SK-N-SH treated with all-trans-retinoic acid at 6 μM for 48 hours (cell line): Measurements from ENCODE around the gene OR2T29.
"Not testable (repeated sequence)": the region's sequence is repeated elsewhere in the genome, so short reads cannot be mapped to it uniquely, and the experiment has no call there.

ENCODE experiments used
- ATAC-seq: fragments of 200-7000 bp; cut with Tn5 transposase; 3 replicates; pipeline ENCODE4 v1.9.1; 2020; ENCODE audit warnings: mild to moderate bottlenecking, moderate library complexity
- ARNTL ChIP-seq: fragments of 450-650 bp; formaldehyde crosslinking; IDR thresholded peaks from 2 replicates; pipeline ENCODE4 v1.5.0; 2020; ENCODE audit warnings: low read depth, mild to moderate bottlenecking, moderate library complexity, borderline replicate concordance
- CSDC2 ChIP-seq: fragments of 250-450 bp; sonication (Bioruptor Pico); IDR thresholded peaks from 2 replicates; pipeline ENCODE4 v1.5.0; 2020; ENCODE audit warnings: mild to moderate bottlenecking, moderate library complexity
- CSRNP3 ChIP-seq: fragments of 250-450 bp; sonication (Bioruptor Pico); IDR thresholded peaks from 2 replicates; pipeline ENCODE4 v1.5.1; 2021; ENCODE audit warnings: mild to moderate bottlenecking, moderate library complexity
- ESRRG ChIP-seq: fragments of 250-450 bp; sonication (Bioruptor Pico); IDR thresholded peaks from 2 replicates; pipeline ENCODE4 v1.6.1; 2021; ENCODE audit warnings: mild to moderate bottlenecking
- GLIS3 ChIP-seq: fragments of 250-450 bp; sonication (Bioruptor Pico); IDR thresholded peaks from 2 replicates; pipeline ENCODE4 v1.5.0; 2020; ENCODE audit warnings: mild to moderate bottlenecking, moderate library complexity
- ISL1 ChIP-seq: fragments of 250-450 bp; sonication (Bioruptor Pico); IDR thresholded peaks from 2 replicates; pipeline ENCODE4 v2.1.2; 2022; ENCODE audit warnings: mild to moderate bottlenecking, moderate library complexity
- POU6F1 ChIP-seq: fragments of 250-450 bp; sonication (Bioruptor Pico); IDR thresholded peaks from 2 replicates; pipeline ENCODE4 v1.8.0; 2021; ENCODE audit warnings: low read depth, mild to moderate bottlenecking, moderate library complexity, borderline replicate concordance
- PPARA ChIP-seq: fragments of 250-450 bp; sonication (Bioruptor Pico); IDR thresholded peaks from 2 replicates; pipeline ENCODE4 v1.5.0; 2020; ENCODE audit warnings: mild to moderate bottlenecking, borderline replicate concordance
- RARB ChIP-seq: fragments of 250-450 bp; sonication (Bioruptor Pico); IDR thresholded peaks from 2 replicates; pipeline ENCODE4 v1.8.0; 2021; ENCODE audit warnings: mild to moderate bottlenecking, moderate library complexity
- SNAI2 ChIP-seq: fragments of 250-450 bp; sonication (Bioruptor Pico); IDR thresholded peaks from 2 replicates; pipeline ENCODE4 v1.5.0; 2020; ENCODE audit warnings: mild to moderate bottlenecking, moderate library complexity
- TCF4 ChIP-seq: fragments of 250-450 bp; sonication (Bioruptor Pico); IDR thresholded peaks from 2 replicates; pipeline ENCODE4 v1.8.0; 2021; ENCODE audit warnings: mild to moderate bottlenecking, moderate library complexity, borderline replicate concordance
- TOX ChIP-seq: fragments of 250-450 bp; sonication (Bioruptor Pico); IDR thresholded peaks from 2 replicates; pipeline ENCODE4 v1.8.0; 2021; ENCODE audit warnings: mild to moderate bottlenecking, moderate library complexity, borderline replicate concordance
- ZC3H10 ChIP-seq: fragments of 250-450 bp; sonication (Bioruptor Pico); IDR thresholded peaks from 2 replicates; pipeline ENCODE4 v1.5.1; 2021; ENCODE audit warnings: mild to moderate bottlenecking, moderate library complexity
- ZNF565 ChIP-seq: fragments of 450-650 bp; formaldehyde crosslinking; conservative IDR thresholded peaks from 2 replicates; pipeline ENCODE4 v1.5.0; 2020; ENCODE audit warnings: low read depth, mild to moderate bottlenecking, moderate library complexity
- ZNF70 ChIP-seq: fragments of 450-650 bp; formaldehyde crosslinking; IDR thresholded peaks from 2 replicates; pipeline ENCODE4 v1.5.0; 2020; ENCODE audit warnings: mild to moderate bottlenecking, moderate library complexity
- ZNF8 ChIP-seq: fragments of 450-650 bp; formaldehyde crosslinking; IDR thresholded peaks from 2 replicates; pipeline ENCODE4 v1.5.0; 2020; ENCODE audit warnings: mild to moderate bottlenecking, moderate library complexity
- TF ChIP-seq, protein P1 (sequence below): fragments of 250-450 bp; sonication (Bioruptor Pico); IDR thresholded peaks from 2 replicates; pipeline ENCODE4 v1.8.0; 2020; ENCODE audit warnings: mild to moderate bottlenecking, moderate library complexity, borderline replicate concordance
- TF ChIP-seq, protein P2 (sequence below): fragments of 250-450 bp; sonication (Bioruptor Pico); IDR thresholded peaks from 2 replicates; pipeline ENCODE4 v1.5.0; 2020; ENCODE audit warnings: mild to moderate bottlenecking, moderate library complexity
- TF ChIP-seq, protein P3 (sequence below): fragments of 250-450 bp; sonication (Bioruptor Pico); IDR thresholded peaks from 2 replicates; pipeline ENCODE4 v1.5.1; 2020; ENCODE audit warnings: low read depth, mild to moderate bottlenecking, moderate library complexity

The OR2T29 gene

DNA sequence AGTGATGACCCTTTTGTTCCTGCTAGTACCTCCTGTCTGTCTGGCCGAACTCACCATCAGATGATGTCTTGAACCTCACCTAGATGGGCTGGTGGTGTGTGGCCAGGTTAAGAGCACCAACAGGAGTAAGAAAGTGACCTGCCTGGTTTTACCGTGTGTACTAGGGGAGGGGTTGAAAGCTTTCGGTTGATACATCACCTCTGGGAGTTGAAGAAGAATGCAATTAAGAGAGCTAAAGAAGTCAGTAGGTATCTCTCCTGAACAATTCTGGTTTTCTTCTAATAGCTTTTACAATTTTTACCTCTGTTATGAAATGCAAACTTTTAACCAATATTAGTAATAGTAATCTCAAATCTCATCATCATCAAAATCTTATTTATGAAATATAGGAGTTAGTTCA, at the start of gene OR2T29:
Gene OR2T29 (minus strand): TSS at position 101 of the 400 bp plus-strand sequence. CDS start 3,281 bp downstream, outside the sequence.
- ATAC-seq, result not testable (repeated sequence)

DNA sequence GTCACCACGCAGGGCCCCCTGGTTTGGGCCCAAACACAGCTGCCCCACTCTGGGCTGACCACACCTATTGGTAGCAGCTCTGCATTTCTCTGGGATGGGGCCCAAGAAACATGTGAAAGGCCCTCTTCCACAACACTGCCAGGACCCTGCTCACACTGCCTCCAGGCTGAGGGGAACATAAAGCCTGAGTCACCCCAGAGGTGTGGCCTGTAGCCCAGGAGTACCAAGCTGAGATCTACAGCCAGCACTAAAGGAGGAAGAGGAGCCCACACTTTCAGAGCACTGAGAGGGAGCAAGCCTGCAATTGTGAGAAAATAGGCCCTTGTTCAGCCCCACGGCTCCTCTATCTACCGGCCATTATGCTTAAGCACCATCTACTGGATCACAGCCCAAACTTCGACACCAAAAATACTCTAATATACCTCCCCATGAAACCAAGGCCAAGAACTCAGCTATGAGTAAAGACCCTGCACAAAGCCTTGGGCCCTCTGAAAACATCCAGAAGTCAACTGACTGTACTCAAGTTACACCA, 49.4 kb upstream of the OR2T29 start:
- no peak for ATAC-seq
- no peak for TF ChIP-seq GLIS3 (CRISPR knock-in tag)
- no peak for TF ChIP-seq ZNF70 (CRISPR knock-in tag)
- no peak for TF ChIP-seq ZC3H10 (CRISPR knock-in tag)
- TF ChIP-seq SNAI2 (CRISPR knock-in tag), result no peak
- TF ChIP-seq, protein P1, sequence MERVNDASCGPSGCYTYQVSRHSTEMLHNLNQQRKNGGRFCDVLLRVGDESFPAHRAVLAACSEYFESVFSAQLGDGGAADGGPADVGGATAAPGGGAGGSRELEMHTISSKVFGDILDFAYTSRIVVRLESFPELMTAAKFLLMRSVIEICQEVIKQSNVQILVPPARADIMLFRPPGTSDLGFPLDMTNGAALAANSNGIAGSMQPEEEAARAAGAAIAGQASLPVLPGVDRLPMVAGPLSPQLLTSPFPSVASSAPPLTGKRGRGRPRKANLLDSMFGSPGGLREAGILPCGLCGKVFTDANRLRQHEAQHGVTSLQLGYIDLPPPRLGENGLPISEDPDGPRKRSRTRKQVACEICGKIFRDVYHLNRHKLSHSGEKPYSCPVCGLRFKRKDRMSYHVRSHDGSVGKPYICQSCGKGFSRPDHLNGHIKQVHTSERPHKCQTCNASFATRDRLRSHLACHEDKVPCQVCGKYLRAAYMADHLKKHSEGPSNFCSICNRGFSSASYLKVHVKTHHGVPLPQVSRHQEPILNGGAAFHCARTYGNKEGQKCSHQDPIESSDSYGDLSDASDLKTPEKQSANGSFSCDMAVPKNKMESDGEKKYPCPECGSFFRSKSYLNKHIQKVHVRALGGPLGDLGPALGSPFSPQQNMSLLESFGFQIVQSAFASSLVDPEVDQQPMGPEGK (CRISPR knock-in tag), result no peak
- no peak for TF ChIP-seq POU6F1 (CRISPR knock-in tag)

GRCh38 chr1:248610301-248610700, 47.7 kb upstream of the OR2T29 start:
- no peak for ATAC-seq
- TF ChIP-seq TCF4 (CRISPR knock-in tag), result no peak
- TF ChIP-seq ZC3H10 (CRISPR knock-in tag), result no peak
- TF ChIP-seq ZNF70 (CRISPR knock-in tag), result no peak
- no peak for TF ChIP-seq ESRRG (CRISPR knock-in tag)
- no peak for TF ChIP-seq RARB (CRISPR knock-in tag)
- no peak for TF ChIP-seq ARNTL
- TF ChIP-seq PPARA (CRISPR knock-in tag), result no peak
- TF ChIP-seq CSRNP3 (CRISPR knock-in tag), result no peak

DNA sequence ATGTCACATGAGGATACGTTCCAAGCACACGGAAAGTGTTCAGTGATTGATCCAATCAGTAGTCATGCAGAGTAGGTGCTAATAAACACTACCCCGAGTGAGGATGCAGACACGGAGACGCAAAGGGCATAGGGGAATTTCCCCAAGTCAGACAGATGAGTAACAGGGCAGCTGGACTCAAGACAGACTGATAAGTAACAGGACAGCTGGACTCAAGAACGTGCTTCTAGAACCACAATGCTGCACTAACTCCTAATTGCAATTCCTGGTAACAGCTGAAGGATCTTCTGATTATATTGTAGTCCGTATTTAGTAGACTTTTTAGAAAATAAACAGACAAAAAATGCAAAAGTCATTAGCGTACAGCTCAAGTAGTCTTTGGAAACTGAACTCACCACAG, 36.8 kb upstream of the OR2T29 start:
- TF ChIP-seq ZNF565 (CRISPR knock-in tag) (no peak), RARB (CRISPR knock-in tag) (no peak), CSDC2 (CRISPR knock-in tag) (no peak), ZC3H10 (CRISPR knock-in tag) (no peak)
- TF ChIP-seq, protein P2, sequence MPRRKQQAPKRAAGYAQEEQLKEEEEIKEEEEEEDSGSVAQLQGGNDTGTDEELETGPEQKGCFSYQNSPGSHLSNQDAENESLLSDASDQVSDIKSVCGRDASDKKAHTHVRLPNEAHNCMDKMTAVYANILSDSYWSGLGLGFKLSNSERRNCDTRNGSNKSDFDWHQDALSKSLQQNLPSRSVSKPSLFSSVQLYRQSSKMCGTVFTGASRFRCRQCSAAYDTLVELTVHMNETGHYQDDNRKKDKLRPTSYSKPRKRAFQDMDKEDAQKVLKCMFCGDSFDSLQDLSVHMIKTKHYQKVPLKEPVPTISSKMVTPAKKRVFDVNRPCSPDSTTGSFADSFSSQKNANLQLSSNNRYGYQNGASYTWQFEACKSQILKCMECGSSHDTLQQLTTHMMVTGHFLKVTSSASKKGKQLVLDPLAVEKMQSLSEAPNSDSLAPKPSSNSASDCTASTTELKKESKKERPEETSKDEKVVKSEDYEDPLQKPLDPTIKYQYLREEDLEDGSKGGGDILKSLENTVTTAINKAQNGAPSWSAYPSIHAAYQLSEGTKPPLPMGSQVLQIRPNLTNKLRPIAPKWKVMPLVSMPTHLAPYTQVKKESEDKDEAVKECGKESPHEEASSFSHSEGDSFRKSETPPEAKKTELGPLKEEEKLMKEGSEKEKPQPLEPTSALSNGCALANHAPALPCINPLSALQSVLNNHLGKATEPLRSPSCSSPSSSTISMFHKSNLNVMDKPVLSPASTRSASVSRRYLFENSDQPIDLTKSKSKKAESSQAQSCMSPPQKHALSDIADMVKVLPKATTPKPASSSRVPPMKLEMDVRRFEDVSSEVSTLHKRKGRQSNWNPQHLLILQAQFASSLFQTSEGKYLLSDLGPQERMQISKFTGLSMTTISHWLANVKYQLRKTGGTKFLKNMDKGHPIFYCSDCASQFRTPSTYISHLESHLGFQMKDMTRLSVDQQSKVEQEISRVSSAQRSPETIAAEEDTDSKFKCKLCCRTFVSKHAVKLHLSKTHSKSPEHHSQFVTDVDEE (CRISPR knock-in tag), result no peak
- ATAC-seq, result no peak

DNA sequence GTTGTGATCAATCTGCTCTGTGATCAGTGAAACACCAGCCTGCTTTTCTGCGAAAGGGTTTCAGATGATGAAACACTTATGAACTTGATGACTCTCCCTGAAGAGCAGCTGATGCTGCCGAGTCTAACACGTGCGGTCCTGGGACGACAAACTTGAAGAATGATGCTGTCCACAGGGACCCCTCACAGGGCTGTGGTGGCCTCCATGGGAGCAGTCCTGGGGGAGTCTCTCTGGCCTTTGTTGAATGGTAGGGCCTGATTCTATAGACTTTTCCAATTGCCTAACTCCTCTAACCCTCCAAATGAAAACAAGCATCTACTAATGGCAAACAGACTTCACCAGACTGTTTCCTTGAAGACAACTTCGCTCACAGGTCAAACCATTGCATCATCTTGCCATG, 35.0 kb upstream of the OR2T29 start, which contains the start of gene OR2T10:
Gene OR2T10 (minus strand): TSS at position 112 of the 400 bp plus-strand sequence. CDS start 3,932 bp downstream, outside the sequence.
- ATAC-seq, result no peak
- TF ChIP-seq TCF4 (CRISPR knock-in tag) (no peak), TOX (CRISPR knock-in tag) (no peak), ESRRG (CRISPR knock-in tag) (no peak), ZNF8 (CRISPR knock-in tag) (no peak), POU6F1 (CRISPR knock-in tag) (no peak), CSRNP3 (CRISPR knock-in tag) (no peak), ZNF70 (CRISPR knock-in tag) (no peak), ISL1 (CRISPR knock-in tag) (no peak)
- TF ChIP-seq, protein P3, sequence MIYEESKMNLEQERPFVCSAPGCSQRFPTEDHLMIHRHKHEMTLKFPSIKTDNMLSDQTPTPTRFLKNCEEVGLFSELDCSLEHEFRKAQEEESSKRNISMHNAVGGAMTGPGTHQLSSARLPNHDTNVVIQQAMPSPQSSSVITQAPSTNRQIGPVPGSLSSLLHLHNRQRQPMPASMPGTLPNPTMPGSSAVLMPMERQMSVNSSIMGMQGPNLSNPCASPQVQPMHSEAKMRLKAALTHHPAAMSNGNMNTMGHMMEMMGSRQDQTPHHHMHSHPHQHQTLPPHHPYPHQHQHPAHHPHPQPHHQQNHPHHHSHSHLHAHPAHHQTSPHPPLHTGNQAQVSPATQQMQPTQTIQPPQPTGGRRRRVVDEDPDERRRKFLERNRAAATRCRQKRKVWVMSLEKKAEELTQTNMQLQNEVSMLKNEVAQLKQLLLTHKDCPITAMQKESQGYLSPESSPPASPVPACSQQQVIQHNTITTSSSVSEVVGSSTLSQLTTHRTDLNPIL (CRISPR knock-in tag), result no peak
